ENCODE measurements around the gene RIC8B. TPM values are rescaled to one million over a fixed set of nuclear protein-coding genes. Genes with fewer than 3 reads are reported as not detected.

Gene RIC8B
- total and polyA plus RNA-seq, 2 of the 13 experiments (the other 11 are each of a cell fraction or from before 2014, with no cell fraction given): 5.1 to 7.5 TPM

DNA sequence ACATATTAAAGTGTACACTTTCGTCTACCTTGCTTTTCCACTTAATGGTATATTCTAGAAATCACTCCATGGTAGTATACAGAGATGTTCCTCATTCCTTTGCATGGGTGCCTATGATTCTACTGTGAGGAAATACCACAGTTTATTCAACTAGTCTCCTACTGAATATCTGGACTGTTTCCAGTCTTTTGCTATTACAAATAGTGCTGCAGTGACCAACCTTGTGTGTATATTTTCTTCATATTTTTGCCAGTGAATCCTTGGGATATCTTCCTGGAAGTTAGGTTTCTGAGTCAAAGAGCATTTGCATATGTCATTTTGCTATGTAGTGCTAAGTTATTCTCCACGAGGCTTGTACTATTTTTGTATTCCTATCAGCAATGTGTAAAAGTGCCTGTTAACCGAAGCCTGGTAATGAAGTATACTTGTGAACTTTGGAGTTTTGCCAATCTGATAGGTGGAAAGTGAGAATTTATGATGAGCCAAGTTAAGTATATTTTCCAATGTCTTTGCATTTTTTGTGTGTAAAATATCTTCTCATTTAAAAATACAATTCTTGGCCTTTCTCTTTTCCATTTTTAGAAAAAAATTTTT lies 149.9 kb downstream of the RIC8B start (continued):
- TF ChIP-seq KIAA2018 (CRISPR knock-in tag; IDR thresholded peaks at IDR 0.05; ENCODE audit: borderline replicate concordance) (no peak), CENPX (CRISPR knock-in tag; IDR thresholded peaks at IDR 0.05) (no peak), TMF1 (CRISPR knock-in tag; IDR thresholded peaks at IDR 0.05; ENCODE audit: low read depth) (no peak), MBNL3 (CRISPR knock-in tag; conservative IDR thresholded peaks at IDR 0.05) (no peak), REST (IDR thresholded peaks at IDR 0.05; ENCODE audit: borderline replicate concordance in 1 of 2, low read depth in 1 of 2, low read length in 2 of 2) (no peak), ZNF569 (CRISPR knock-in tag; IDR thresholded peaks at IDR 0.05; ENCODE audit: borderline replicate concordance) (no peak)

Data from HepG2 (cell line).